Mesodermal cell (in vitro differentiated cells): ENCODE results near the gene HLF. TPM values are rescaled to one million over a fixed set of nuclear protein-coding genes. Genes with fewer than 3 reads are reported as not detected.

Source experiments
- H3K27ac ChIP-seq: 2 replicates; pipeline ENCODE4 v1.7.0; 2013; ENCODE audit warnings: mild to moderate bottlenecking, low read depth, low read length, moderate library complexity; ENCODE audit not compliant: severe bottlenecking
- H3K36me3 ChIP-seq: 2 replicates; pipeline ENCODE4 v1.7.1; 2013; ENCODE audit warnings: mild to moderate bottlenecking, low read length, moderate library complexity; ENCODE audit not compliant: control insufficient read depth, insufficient read depth
- H3K4me1 ChIP-seq: one replicate; pipeline ENCODE4 v1.7.1; 2013; ENCODE audit warnings: mild to moderate bottlenecking, low read length; ENCODE audit not compliant: insufficient read depth, control insufficient read depth, poor library complexity, severe bottlenecking
- H3K4me3 ChIP-seq: 2 replicates; pipeline ENCODE4 v1.7.0; 2013; ENCODE audit warnings: low read length, control low read depth, mild to moderate bottlenecking; ENCODE audit not compliant: insufficient read depth, poor library complexity, severe bottlenecking; ENCODE audit errors: extremely low read depth
- H3K9me3 ChIP-seq: 2 replicates; pipeline ENCODE4 v1.7.1; 2013; ENCODE audit warnings: mild to moderate bottlenecking, low read length, moderate library complexity; ENCODE audit not compliant: control insufficient read depth
- WGBS, 2 experiments: methylation state at CpG; one replicate each; pipeline ENCODE4 v1.1.5; 2013; ENCODE audit warnings: missing lambda C conversion rate in 2 of 2; ENCODE audit not compliant: insufficient coverage in 2 of 2; 5-methylcytosine and 5-hydroxymethylcytosine counted together
- polyA plus RNA-seq, 2 experiments: library from polyadenylated mRNA; stranded (reverse); fragments of 50-300 nt; gene quantifications; one replicate each; pipeline ENCODE4 v1.2.3, GENCODE V29; 2013

HLF gene
- polyA plus RNA-seq (2013, experiment 1 of 2): not detected
- 0.10 TPM for polyA plus RNA-seq (2013, experiment 2 of 2)

- H3K4me3 ChIP-seq: peak within 1 kb of the TSS; percentile 27
- peaks cover 4% of the 10 kb centered on the region for H3K4me1 ChIP-seq
- H3K9me3 ChIP-seq: peaks cover 4% of the 10 kb centered on the region
- H3K27ac ChIP-seq: no peak within 1 kb of the TSS
- H3K36me3 ChIP-seq: no peaks in the 10 kb centered on the region
- 0 to 1% methylated on average over 30 to 43 of the region's 64 CpGs for WGBS, 2 experiments
These were observed at the start of gene HLF for GRCh38 chr17:55264645-55265298. TSS of gene HLF (plus strand) at chr17:55264960. CDS start at chr17:55265485, 525 bp downstream.

- 100% methylated on average over 2 of the region's 3 CpGs; no CpG with 5 or more reads in 1 of the 2 experiments for WGBS, 2 experiments
- Histone ChIP-seq H3K4me3 (no peak overlapping the region), H3K4me1 (no peaks in the 10 kb centered on the region), H3K36me3 (no peaks in the 10 kb centered on the region), H3K27ac (no peak overlapping the region), H3K9me3 (no peaks in the 10 kb centered on the region)
These were observed 49.0 kb upstream of the HLF start for GRCh38 chr17:55215711-55216110.

GRCh38 chr17:55216888-55217287 lies 47.9 kb upstream of the HLF start:
- H3K36me3 ChIP-seq: no peaks in the 10 kb centered on the region
- H3K4me1 ChIP-seq: no peaks in the 10 kb centered on the region
- H3K9me3 ChIP-seq: no peaks in the 10 kb centered on the region
- no peak overlapping the region for H3K27ac ChIP-seq
- H3K4me3 ChIP-seq: no peak overlapping the region
- WGBS, 2 experiments: 84% methylated on average over 2 of the region's 3 CpGs; no CpG with 5 or more reads in 1 of the 2 experiments

- Histone ChIP-seq H3K9me3 (no peaks in the 10 kb centered on the region), H3K36me3 (no peaks in the 10 kb centered on the region), H3K4me1 (no peaks in the 10 kb centered on the region), H3K4me3 (no peak overlapping the region), H3K27ac (no peak overlapping the region)
- 67 to 86% methylated on average over 1 of the region's 1 CpG for WGBS, 2 experiments
These were observed 45.3 kb upstream of the HLF start for GRCh38 chr17:55219459-55219858.

GRCh38 chr17:55219934-55220333 lies 44.8 kb upstream of the HLF start:
- Histone ChIP-seq H3K4me1 (no peaks in the 10 kb centered on the region), H3K9me3 (no peaks in the 10 kb centered on the region), H3K4me3 (no peak overlapping the region), H3K36me3 (no peaks in the 10 kb centered on the region), H3K27ac (no peak overlapping the region)
- WGBS, 2 experiments: no CpG with 5 or more reads among the region's 3 CpGs

GRCh38 chr17:55223524-55223923 lies 41.2 kb upstream of the HLF start:
- H3K9me3 ChIP-seq: no peaks in the 10 kb centered on the region
- H3K4me1 ChIP-seq: no peaks in the 10 kb centered on the region
- WGBS, 2 experiments: 80 to 82% methylated on average over 2 to 3 of the region's 3 CpGs
- H3K36me3 ChIP-seq: no peaks in the 10 kb centered on the region
- no peak overlapping the region for H3K27ac ChIP-seq
- no peak overlapping the region for H3K4me3 ChIP-seq

GRCh38 chr17:55224746-55225145 lies 40.0 kb upstream of the HLF start:
- Histone ChIP-seq H3K9me3 (no peaks in the 10 kb centered on the region), H3K27ac (no peak overlapping the region), H3K4me1 (no peaks in the 10 kb centered on the region), H3K36me3 (no peaks in the 10 kb centered on the region), H3K4me3 (no peak overlapping the region)
- 73 to 100% methylated on average over 1 to 2 of the region's 2 CpGs for WGBS, 2 experiments

- WGBS, 2 experiments: 87 to 98% methylated on average over 5 of the region's 5 CpGs
- Histone ChIP-seq H3K9me3 (no peaks in the 10 kb centered on the region), H3K27ac (no peak overlapping the region), H3K4me1 (no peaks in the 10 kb centered on the region), H3K36me3 (no peaks in the 10 kb centered on the region), H3K4me3 (no peak overlapping the region)
These were observed 39.5 kb upstream of the HLF start for GRCh38 chr17:55225237-55225636.

GRCh38 chr17:55228683-55229192 lies 36.0 kb upstream of the HLF start:
- H3K27ac ChIP-seq: no peak overlapping the region
- H3K36me3 ChIP-seq: no peaks in the 10 kb centered on the region
- 90% methylated on average over 3 to 5 of the region's 6 CpGs for WGBS, 2 experiments
- no peaks in the 10 kb centered on the region for H3K9me3 ChIP-seq
- H3K4me1 ChIP-seq: no peaks in the 10 kb centered on the region
- no peak overlapping the region for H3K4me3 ChIP-seq

- 90 to 100% methylated on average over 1 to 2 of the region's 2 CpGs for WGBS, 2 experiments
- H3K36me3 ChIP-seq: no peaks in the 10 kb centered on the region
These were observed 35.5 kb upstream of the HLF start for GRCh38 chr17:55229276-55229675.

GRCh38 chr17:55230716-55231115 lies 34.0 kb upstream of the HLF start:
- Histone ChIP-seq H3K9me3 (no peaks in the 10 kb centered on the region), H3K4me3 (no peak overlapping the region), H3K4me1 (no peaks in the 10 kb centered on the region), H3K27ac (no peak overlapping the region), H3K36me3 (no peaks in the 10 kb centered on the region)
- 75 to 92% methylated on average over 1 of the region's 1 CpG for WGBS, 2 experiments

More at GRCh38 chr17:55229276-55229675, 35.5 kb upstream of the HLF start:
- Histone ChIP-seq H3K9me3 (no peaks in the 10 kb centered on the region), H3K4me3 (no peak overlapping the region), H3K4me1 (no peaks in the 10 kb centered on the region), H3K27ac (no peak overlapping the region)
